ENCODE results near the gene REL.
A peak's percentile ranks its signal among the peaks of the same experiment; 100 is the strongest.
"Not testable (repeated sequence)": the region's sequence is repeated elsewhere in the genome, so short reads cannot be mapped to it uniquely, and the experiment has no call there.

Gene REL

GRCh38 chr2:60868589-60869273, 12.6 kb upstream of the REL start:
- no peak for DNase-seq

GRCh38 chr2:60872510-60872928, 8.9 kb upstream of the REL start:
- DNase-seq = no peak

GRCh38 chr2:60873381-60873780, 8.0 kb upstream of the REL start:
- no peak for DNase-seq

GRCh38 chr2:60875520-60875919, 5.9 kb upstream of the REL start:
- no peak for DNase-seq

- no peak for DNase-seq
Measured at GRCh38 chr2:60880643-60881046, 729 bp upstream of the REL start.

GRCh38 chr2:60882971-60883753, 1.8 kb downstream of the REL start:
- no peak for DNase-seq

GRCh38 chr2:60883896-60884295, 2.5 kb downstream of the REL start:
- no peak for DNase-seq

GRCh38 chr2:60884800-60885199, 3.4 kb downstream of the REL start:
- DNase-seq = no peak

- DNase-seq = no peak
Measured at GRCh38 chr2:60885683-60886082, 4.3 kb downstream of the REL start.

GRCh38 chr2:60886991-60887390, 5.6 kb downstream of the REL start:
- DNase-seq = no peak

- DNase-seq = no peak
Measured at GRCh38 chr2:60888853-60889252, 7.5 kb downstream of the REL start.

- not testable (repeated sequence) for DNase-seq
Measured at GRCh38 chr2:60889581-60890392, 8.4 kb downstream of the REL start.

GRCh38 chr2:60890393-60890707, 9.0 kb downstream of the REL start:
- no peak for DNase-seq

- DNase-seq = no peak
Measured at GRCh38 chr2:60891180-60891579, 9.8 kb downstream of the REL start.

GRCh38 chr2:60898567-60898966, 17.2 kb downstream of the REL start:
- no peak for DNase-seq

GRCh38 chr2:60899230-60899891, 18.0 kb downstream of the REL start:
- DNase-seq = no peak

- DNase-seq = no peak
Measured at GRCh38 chr2:60899892-60900249, 18.5 kb downstream of the REL start.

GRCh38 chr2:60901296-60901695, 19.9 kb downstream of the REL start:
- DNase-seq = not testable (repeated sequence)

GRCh38 chr2:60905867-60906266, 24.5 kb downstream of the REL start:
- not testable (repeated sequence) for DNase-seq

- DNase-seq = no peak
Measured at GRCh38 chr2:60906395-60906794, 25.0 kb downstream of the REL start.

GRCh38 chr2:60907329-60907728, 26.0 kb downstream of the REL start:
- no peak for DNase-seq

- DNase-seq = peak; percentile 3
Measured at GRCh38 chr2:60925994-60926740, 44.8 kb downstream of the REL start.

Measured in NCI-H2171 treated with DMSO at 0.1 percent for 48 hours (cell line).